GM19452 (cell line): ENCODE measurements around the gene PDLIM1.
"Not testable (repeated sequence)": the region's sequence is repeated elsewhere in the genome, so short reads cannot be mapped to it uniquely, and the experiment has no call there.

Experiments used
- ATAC-seq: cut with Tn5 transposase; IDR thresholded peaks from one replicate; pipeline ENCODE4 v1.9.1; 2021; ENCODE audit not compliant: unreplicated experiment

The PDLIM1 gene

DNA sequence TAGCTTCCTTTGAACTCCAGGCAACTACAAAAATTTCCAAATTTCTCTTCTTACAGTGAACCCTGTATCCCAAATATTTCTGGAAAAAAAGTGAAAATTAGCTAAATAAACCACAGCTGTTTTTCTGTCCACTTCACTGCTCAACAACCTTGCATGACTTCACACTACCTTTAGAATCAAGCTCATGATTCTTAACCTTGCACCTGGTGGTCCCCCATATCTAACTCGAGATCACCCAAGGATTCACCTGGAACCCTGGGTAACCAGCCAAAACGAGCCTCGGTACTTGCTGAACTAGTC lies 47.5 kb downstream of the PDLIM1 start:
- ATAC-seq = no peak

DNA sequence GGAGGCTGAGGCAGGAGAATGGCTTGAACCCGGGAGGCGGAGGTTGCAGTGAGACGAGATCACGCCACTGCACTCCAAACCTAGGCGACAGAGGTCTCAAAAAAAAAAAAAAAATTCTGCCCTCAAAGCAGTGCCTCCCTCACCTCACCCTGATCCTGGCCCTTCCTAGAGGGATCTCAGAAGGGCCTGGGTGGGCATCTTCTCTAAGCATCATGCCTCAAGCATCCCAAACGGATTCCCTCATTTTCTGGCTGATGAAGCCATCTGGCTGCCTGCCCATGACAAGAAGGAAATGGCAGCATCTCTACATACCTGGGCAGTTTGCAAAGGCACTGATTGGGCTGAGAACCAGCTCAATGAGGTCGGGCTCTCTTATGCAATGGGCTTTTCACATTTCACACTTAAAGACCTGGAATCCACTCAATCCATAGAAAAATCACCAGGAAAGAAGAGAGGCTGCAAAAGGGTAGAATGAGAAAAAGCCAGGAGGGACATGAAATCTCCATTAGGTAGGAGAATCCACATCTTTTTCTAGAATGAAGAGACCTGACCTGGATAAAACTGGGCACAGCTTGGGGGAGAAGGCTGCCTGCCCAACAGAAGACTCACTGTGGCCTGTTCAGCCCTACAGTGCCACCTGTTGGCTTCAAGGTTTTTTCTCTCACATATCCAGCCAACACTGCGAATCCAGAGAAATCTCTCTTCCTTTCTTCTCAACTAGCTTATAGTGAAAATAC lies 48.1 kb downstream of the PDLIM1 start:
- no peak for ATAC-seq

DNA sequence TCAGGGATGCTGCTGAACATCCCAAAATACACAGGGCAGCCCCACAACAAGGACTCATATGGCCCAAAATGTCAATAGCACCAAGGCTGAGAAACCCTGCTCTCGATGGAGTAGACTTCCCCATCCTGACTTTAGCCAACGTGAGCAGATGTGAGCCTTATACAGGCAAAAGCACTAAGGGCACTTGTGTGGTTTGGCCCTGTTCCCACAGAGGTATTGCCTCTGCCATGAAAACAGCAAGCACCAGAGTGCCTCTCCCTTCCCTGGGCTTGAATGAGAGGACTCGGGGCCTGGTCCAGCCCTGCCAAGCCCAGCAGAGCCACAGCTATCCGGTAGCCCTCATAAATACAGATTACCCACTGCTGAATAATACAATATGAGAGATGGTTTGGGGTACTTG lies 49.3 kb downstream of the PDLIM1 start:
- ATAC-seq = no peak

- ATAC-seq = no peak
Observed at GRCh38 chr10:95240811-95241210, 50.0 kb downstream of the PDLIM1 start.

GRCh38 chr10:95240096-95240495 lies 50.7 kb downstream of the PDLIM1 start:
- not testable (repeated sequence) for ATAC-seq

- ATAC-seq = no peak
Observed at GRCh38 chr10:95237376-95238170, 53.2 kb downstream of the PDLIM1 start.

GRCh38 chr10:95236068-95236903 lies 54.5 kb downstream of the PDLIM1 start:
- ATAC-seq = peak; percentile 98

DNA sequence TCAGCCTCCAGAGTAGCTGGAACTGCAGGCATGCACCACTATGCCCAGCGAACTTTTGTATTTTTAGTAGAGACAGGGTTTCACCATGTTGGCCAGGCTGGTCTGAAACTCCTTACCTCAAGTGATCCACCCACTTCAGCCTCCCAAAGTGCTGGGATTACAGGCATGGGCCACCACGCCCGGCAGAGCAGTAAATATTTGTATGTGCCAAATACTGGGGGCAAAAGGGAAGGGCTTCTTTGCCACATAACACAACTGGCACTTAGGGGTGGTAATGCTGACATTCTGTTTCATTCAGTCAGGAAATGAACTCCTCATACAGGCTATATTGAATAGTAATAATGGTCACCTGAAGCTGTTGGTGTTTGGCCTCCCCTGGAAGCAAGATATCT lies 55.1 kb downstream of the PDLIM1 start:
- no peak for ATAC-seq

- no peak for ATAC-seq
Observed at GRCh38 chr10:95234951-95235350, 55.9 kb downstream of the PDLIM1 start.

DNA sequence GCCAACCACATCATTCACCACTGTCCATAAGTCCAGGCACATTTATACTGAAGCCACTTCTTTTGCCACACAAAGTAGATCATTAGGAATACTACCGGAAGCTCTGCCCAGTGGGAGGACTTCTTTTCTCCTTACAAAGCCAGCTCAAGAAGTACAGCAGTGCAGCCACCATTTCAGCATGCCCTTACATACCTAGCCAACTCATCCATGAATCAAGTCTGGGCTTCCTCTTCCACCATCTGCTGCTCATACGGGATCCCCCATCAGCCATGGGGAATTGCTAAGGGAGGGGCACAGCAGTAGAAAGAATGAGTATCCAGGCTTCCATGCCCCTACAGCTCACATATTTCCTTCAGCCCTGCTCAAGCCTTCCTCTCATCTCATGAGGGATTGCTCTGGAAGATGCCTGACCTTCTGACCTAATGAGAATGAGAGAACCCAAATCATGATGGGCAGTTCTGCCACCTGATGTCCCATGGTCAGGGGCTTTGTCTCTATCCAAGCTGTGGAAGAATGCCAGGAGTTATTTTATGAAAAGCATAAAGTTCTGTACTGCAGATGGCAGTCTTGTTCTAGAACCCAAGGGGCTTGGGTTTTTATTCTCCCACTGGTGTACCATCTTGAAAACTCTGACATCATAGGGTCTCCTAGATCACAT lies 57.3 kb downstream of the PDLIM1 start:
- ATAC-seq = no peak

DNA sequence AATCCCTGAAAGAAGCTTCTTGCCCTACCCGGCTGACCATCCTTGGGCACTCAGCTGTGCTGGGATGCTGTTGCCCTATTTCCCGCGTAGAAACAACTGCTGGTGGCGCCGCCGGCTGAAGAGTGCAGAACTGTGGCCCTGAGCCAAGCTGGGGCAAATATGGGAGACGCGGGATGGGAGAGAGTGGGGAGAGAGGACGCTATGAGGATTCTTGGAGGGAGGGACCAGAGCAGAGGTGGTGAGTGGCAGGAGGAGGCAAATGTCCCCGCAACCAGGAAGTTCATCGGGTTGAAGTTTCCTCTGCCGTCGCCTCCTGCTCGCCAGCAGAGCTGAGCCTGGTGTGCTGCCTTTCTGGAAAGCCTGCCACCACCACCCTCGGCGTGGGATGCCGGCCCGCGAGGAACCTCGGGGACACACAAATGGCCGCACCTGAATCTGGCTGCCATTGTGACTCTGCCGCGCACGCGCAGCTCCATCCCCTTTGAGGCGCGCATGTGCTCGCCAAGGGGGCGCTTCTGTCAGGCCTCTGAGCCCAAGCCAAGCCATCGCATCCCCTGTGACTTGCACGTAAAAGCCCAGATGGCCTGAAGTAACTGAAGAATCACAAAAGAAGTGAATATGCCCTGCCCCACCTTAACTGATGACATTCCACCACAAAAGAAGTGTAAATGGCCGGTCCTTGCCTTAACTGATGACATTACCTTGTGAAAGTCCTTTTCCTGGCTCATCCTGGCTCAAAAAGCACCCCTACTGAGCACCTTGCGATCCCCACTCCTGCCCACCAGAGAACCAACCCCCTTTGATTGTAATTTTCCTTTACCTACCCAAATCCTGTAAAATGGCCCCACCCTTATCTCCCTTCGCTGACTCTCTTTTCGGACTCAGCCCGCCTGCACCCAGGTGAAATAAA lies 59.9 kb downstream of the PDLIM1 start:
- ATAC-seq = peak; percentile 55

GRCh38 chr10:95229724-95230627 lies 60.8 kb downstream of the PDLIM1 start:
- no peak for ATAC-seq

DNA sequence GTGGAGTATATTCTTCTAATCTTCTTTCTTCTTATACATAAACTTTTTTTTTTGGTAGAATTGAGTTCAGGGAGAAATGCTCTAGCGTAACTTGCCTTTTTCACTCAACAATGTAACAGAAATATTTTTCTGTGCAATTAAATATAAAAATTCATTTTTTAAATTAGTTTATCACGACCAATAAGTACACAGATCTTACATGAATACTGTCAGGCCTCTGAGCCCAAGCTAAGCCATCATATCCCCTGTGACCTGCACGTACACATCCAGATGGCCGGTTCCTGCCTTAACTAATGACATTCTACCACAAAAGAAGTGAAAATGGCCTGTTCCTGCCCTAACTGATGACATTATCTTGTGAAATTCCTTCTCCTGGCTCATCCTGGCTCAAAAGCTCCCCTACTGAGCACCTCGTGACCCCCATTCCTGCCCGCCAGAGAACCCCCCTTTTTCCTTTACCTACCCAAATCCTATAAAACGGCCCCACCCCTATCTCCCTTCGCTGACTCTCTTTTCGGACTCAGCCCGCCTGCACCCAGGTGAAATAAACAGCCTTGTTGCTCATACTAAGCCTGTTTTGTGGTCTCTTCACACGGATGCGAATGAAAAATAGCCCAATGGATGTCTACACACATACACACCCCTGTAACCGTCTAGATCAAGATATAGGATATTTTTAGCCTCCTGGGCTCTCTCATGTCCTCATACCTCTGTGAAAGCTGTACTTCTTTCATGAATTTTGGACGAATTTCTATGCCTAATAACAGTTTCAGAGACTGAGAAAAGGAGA lies 61.7 kb downstream of the PDLIM1 start:
- ATAC-seq = not testable (repeated sequence)

GRCh38 chr10:95225136-95225535 lies 65.7 kb downstream of the PDLIM1 start:
- no peak for ATAC-seq

GRCh38 chr10:95221124-95221523 lies 69.7 kb downstream of the PDLIM1 start:
- no peak for ATAC-seq

- no peak for ATAC-seq
Observed at GRCh38 chr10:95220539-95220938, 70.3 kb downstream of the PDLIM1 start.

GRCh38 chr10:95217476-95217875 lies 73.3 kb downstream of the PDLIM1 start:
- ATAC-seq = no peak

DNA sequence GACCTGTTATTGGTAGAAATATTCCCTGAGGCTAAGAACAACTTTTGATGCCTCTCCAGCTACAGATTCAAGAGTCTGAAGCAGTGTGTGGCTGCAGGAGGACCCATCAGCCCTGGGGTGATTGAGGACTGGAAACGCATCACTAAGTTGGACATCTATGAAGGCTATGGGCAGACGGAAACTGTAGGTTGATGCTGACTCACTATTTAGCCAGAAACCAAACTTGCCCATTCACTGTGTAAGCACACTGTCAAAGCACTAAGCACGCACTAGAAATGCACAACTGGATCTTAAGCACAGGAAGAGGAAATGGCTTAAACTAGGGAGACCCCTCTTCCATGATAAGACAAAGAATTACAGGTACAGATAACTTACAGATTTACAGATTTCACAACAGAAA lies 76.0 kb downstream of the PDLIM1 start:
- peak; percentile 58 for ATAC-seq
